Erythroblast (primary cell): ENCODE measurements around the gene PYHIN1.

Source experiments
- GATA1 ChIP-seq: IDR thresholded peaks from 2 replicates; pipeline ENCODE4 v1.6.1; 2011; ENCODE audit warnings: low read depth, mild to moderate bottlenecking, control low read depth, low read length, moderate library complexity
- POLR2A ChIP-seq: IDR thresholded peaks from 2 replicates; pipeline ENCODE4 v1.6.1; 2011; ENCODE audit warnings: mild to moderate bottlenecking, low read length

DNA sequence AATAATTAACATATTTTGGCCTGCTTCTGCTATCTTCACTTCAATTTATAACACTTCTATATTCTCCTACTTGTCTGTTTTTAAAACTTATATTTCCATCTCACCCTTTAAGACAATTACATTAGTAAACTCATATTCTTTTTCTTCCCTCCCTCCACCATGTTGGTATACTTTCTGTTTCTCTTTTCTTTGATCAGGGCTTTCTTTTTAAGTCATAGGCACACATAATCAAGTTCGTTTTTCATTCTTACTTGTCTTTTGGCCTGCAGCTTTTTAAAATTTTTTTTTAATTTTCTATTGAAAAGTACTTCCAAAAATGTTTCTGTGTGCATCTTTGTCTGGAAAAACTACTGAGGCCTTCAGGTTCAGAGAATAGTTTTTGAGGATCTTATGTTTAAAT is 2.3 kb downstream of the PYHIN1 start:
- TF ChIP-seq POLR2A (no peak), GATA1 (no peak)
